Activated CD4-positive, alpha-beta T cell treated with anti-CD3 and anti-CD28 coated beads, Interleukin-2, Interleukin-4, amounts not matched to agents 100 ng/mL and 50 ng/mL, durations not matched to agents 16 hours and 8 hours (primary cell): ENCODE data around the gene DRAXIN.

Source experiments
- DNase-seq: peaks from one replicate; pipeline ENCODE4 v3.0.0-alpha.2; 2020; ENCODE audit warnings: low spot score

The DRAXIN gene

GRCh38 chr1:11764115-11764514, 72.6 kb downstream of the DRAXIN start:
- no peak for DNase-seq

DNA sequence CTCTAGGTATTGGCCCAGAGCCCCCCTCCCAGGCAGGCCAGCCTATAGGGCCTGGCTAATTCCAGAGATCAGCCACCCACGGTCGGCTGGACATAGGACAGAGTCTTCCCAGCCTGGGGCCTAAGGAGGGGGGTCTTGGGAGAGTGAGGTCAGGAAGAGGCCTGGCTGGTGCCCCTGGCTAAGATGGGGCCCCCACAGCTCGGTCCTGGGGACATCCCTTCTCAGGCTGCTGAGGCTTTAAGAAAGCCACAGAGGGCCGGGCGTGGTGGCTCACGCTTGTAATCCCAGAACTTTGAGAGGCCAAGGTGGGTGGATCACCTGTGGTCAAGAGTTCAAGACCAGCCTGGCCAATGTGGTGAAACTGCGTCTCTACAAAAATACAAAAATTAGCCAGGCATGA, 73.0 kb downstream of the DRAXIN start:
- no peak for DNase-seq

DNA sequence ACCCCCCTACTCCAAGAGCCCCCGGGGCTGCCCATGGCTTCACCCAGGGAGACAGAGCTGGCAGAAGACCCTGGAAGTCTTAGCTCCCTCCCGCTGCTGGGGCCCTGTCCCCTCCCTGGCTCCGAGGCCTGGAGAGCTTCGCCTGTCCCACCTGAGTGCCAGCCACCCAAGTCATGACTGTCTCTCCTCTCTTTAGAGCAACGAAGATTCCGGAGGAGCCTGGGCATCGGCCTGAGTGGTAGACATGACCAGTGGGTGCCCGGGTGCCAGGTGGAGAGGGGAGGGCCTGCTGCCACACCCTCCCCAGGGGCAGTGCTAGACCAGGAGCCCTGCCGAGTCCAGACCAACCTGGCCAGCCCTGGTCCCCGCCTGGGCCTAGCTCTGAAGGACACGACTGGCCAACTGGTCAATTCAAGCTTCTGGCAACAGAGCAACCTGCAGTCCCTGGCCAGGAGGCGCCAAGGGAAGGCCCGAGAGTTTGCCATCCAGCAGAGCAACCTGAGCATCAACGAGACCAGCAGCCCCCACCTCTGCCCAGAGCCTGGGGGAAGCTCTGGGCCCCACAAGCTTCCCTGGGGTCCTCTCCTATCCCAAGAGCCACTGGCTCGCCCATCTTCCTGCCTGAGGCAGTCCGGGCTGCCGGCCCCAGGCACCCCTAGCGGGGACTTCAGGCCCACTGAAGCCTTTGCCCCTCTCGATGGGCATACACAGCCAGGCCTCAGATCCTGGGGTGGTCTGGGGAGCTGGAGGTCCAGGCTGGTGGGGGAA, 74.3 kb downstream of the DRAXIN start:
- no peak for DNase-seq

GRCh38 chr1:11766429-11766776, 74.9 kb downstream of the DRAXIN start:
- DNase-seq = no peak

GRCh38 chr1:11767922-11768704, 76.6 kb downstream of the DRAXIN start:
- no peak for DNase-seq

DNA sequence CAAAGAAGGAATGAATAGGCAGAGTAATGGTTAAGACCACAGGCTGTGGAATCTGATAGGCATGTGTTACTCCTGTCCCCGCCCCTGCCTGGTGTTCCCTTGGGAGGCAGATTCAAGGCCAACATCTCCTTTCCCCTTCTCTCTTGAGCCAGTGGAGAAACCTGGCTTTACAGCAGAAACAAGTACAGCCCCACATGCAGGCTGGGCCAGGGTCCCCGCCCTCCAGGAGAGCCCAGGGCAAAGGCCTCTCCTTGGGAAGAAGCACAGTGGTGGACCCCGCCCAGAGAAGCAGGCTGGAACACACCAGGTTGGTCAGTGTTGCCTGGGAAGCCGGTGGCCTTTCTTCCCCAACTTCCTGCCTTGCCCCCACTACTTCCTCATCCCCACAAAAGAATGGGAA, 77.3 kb downstream of the DRAXIN start:
- no peak for DNase-seq

GRCh38 chr1:11769274-11769673, 77.8 kb downstream of the DRAXIN start:
- DNase-seq = no peak

GRCh38 chr1:11770011-11770410, 78.5 kb downstream of the DRAXIN start:
- no peak for DNase-seq

DNA sequence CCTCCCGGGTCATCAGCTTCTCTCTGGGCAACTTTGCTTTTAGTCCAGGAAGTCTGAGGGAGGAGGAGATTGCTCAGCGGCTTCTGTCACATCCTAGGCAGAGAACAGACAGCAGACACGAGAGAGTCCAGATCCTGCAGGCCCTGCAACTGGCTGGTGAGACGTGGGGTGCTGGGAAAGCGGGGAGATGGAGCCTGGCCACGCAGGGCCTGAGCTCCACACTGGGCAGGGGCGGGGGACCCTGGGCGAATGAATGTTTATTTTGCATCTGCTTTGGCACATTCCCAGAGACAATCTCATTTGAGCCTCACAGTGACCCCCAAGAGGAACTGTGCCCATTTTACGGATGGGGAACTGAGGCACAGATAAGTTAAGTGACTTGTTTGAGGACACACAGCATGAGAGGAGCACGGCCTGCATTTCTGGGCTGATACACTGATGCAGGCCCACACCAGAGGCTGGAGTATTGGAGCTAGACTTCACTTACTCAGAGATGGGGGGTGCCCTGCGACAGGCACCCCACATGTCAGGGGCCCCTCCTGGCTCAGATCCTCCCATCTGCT, 80.1 kb downstream of the DRAXIN start:
- no peak for DNase-seq

DNA sequence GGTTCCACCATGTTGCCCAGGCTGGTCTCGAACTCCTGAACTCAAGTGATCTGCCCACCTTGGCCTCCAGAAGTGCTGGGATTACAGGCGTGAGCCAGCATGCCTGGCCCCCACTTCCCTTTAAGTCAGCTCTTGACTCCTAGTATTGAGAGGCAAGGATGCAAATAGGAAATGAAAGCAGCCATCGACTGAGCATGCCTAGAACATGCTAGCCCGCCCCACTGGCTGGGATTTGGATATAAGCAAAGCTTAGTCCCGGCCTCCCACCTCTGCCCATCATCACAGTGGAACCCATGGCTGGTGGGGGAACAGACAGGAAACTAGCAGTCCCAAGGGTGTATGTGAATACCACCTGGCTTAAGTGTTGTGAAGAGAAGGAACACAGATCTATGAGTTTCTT, 80.9 kb downstream of the DRAXIN start:
- no peak for DNase-seq

- DNase-seq = no peak
Measured at GRCh38 chr1:11774753-11775152, 83.2 kb downstream of the DRAXIN start.
